HG03097 (cell line): ENCODE results near the gene LSM10.
A peak's percentile ranks its signal among the peaks of the same experiment; 100 is the strongest.

Experiments used
- ATAC-seq: cut with Tn5 transposase; IDR thresholded peaks from one replicate; pipeline ENCODE4 v1.9.1; 2021; ENCODE audit not compliant: unreplicated experiment, low FRiP score

Gene LSM10

GRCh38 chr1:36354486-36354885, 43.2 kb downstream of the LSM10 start:
- no peak for ATAC-seq

GRCh38 chr1:36352910-36353878, 44.5 kb downstream of the LSM10 start:
- no peak for ATAC-seq

GRCh38 chr1:36352125-36352909, 45.4 kb downstream of the LSM10 start:
- no peak for ATAC-seq

- no peak for ATAC-seq
Measured at GRCh38 chr1:36351227-36351977, 46.3 kb downstream of the LSM10 start.

- no peak for ATAC-seq
Measured at GRCh38 chr1:36350659-36351226, 47.0 kb downstream of the LSM10 start.

GRCh38 chr1:36349839-36350238, 47.9 kb downstream of the LSM10 start:
- no peak for ATAC-seq

DNA sequence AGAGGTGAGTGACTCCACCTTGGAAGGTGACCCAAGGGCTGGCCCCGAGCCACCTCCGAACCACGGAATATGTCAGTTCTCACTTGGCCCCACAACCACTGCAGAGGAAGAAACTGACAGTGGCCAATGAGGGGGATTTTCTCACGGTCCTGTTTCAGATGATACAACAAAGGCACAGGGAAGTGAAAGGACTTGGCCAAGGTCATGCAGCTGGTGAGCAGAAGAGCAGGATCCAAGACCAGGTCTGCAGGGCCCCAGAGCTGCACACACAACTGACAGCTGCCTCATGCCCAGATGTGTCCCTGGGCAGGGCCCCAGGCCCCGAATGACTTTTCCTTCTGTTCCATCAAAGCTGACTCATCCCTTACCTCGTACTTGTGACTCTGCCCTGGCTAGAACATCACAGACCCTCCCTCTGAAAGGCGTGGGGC, 48.5 kb downstream of the LSM10 start:
- peak; percentile 45 for ATAC-seq

- no peak for ATAC-seq
Measured at GRCh38 chr1:36346741-36347370, 50.9 kb downstream of the LSM10 start.

- ATAC-seq, result no peak
Measured at GRCh38 chr1:36345353-36345752, 52.4 kb downstream of the LSM10 start.

GRCh38 chr1:36344395-36344680, 53.4 kb downstream of the LSM10 start:
- ATAC-seq, result no peak

- ATAC-seq, result no peak
Measured at GRCh38 chr1:36343651-36344394, 53.9 kb downstream of the LSM10 start.
